ENCODE measurements around the gene SLC22A14. TPM values are rescaled to one million over a fixed set of nuclear protein-coding genes. Genes with fewer than 3 reads are reported as not detected.

SLC22A14 gene
- total RNA-seq, 1 experiment from 2014 or later: 0.14 TPM

GRCh38 chr3:38362825-38363224 is 80.7 kb downstream of the SLC22A14 start:
- POLR2A ChIA-PET: no interaction called here
- Histone ChIP-seq H3K27me3 (replicated peaks; ENCODE audit: control insufficient read depth, insufficient read depth, low read length) (no peaks in the 10 kb centered on the region), H3K4me1 (no peaks in the 10 kb centered on the region), H3K4me3 (ENCODE audit: low read depth, low read length) (no peak overlapping the region), H3K36me3 (ENCODE audit: control insufficient read depth, insufficient read depth, low read length) (peaks cover 5% of the 10 kb centered on the region), H3K9me3 (no peaks in the 10 kb centered on the region)
- BruUV-seq (replicated peaks): no TSS peak
- CTCF ChIA-PET: no interaction called here
- Mint-ChIP-seq H3K4me3 (ENCODE audit: unreplicated experiment) (no peak overlapping the region), H3K27me3 (ENCODE audit: insufficient read depth, unreplicated experiment) (no peaks in the 10 kb centered on the region), H3K27ac (ENCODE audit: unreplicated experiment) (no peak overlapping the region), H3K9me3 (ENCODE audit: unreplicated experiment) (no peaks in the 10 kb centered on the region), H3K4me1 (ENCODE audit: low read depth, unreplicated experiment) (no peaks in the 10 kb centered on the region), H3K36me3 (ENCODE audit: insufficient read depth, unreplicated experiment) (peaks cover 14% of the 10 kb centered on the region)
- intact Hi-C loops (cut with micrococcal nuclease; ENCODE audit: unreplicated experiment): no loop called here
- DNase-seq: no peak
- TF ChIP-seq CTCF (IDR thresholded peaks at IDR 0.05; ENCODE audit: insufficient read depth in 1 of 2, low read depth in 1 of 2, low read length in 1 of 2, severe bottlenecking in 1 of 2, unreplicated experiment in 1 of 2): no peak

GRCh38 chr3:38364721-38365400 is 82.8 kb downstream of the SLC22A14 start:
- H3K27me3 Mint-ChIP-seq (ENCODE audit: insufficient read depth, unreplicated experiment): no peaks in the 10 kb centered on the region
- DNase-seq: no peak
- H3K27me3 ChIP-seq (replicated peaks; ENCODE audit: control insufficient read depth, insufficient read depth, low read length): no peaks in the 10 kb centered on the region
- no peak overlapping the region for H3K27ac Mint-ChIP-seq (ENCODE audit: unreplicated experiment)
- no peak overlapping the region for H3K4me3 ChIP-seq (ENCODE audit: low read depth, low read length)
- intact Hi-C loops (cut with micrococcal nuclease; ENCODE audit: unreplicated experiment): no loop called here
- POLR2A ChIA-PET: no interaction called here
- no peak overlapping the region for H3K4me3 Mint-ChIP-seq (ENCODE audit: unreplicated experiment)
- no peaks in the 10 kb centered on the region for H3K4me1 ChIP-seq
- H3K36me3 ChIP-seq (ENCODE audit: control insufficient read depth, insufficient read depth, low read length): peaks cover 5% of the 10 kb centered on the region
- no peaks in the 10 kb centered on the region for H3K4me1 Mint-ChIP-seq (ENCODE audit: low read depth, unreplicated experiment)
- TF ChIP-seq CTCF (IDR thresholded peaks at IDR 0.05; ENCODE audit: insufficient read depth in 1 of 2, low read depth in 1 of 2, low read length in 1 of 2, severe bottlenecking in 1 of 2, unreplicated experiment in 1 of 2): no peak
- no peaks in the 10 kb centered on the region for H3K9me3 Mint-ChIP-seq (ENCODE audit: unreplicated experiment)
- CTCF ChIA-PET: no interaction called here
- no TSS peak for BruUV-seq (replicated peaks)
- no peaks in the 10 kb centered on the region for H3K9me3 ChIP-seq
- peaks cover 21% of the 10 kb centered on the region for H3K36me3 Mint-ChIP-seq (ENCODE audit: insufficient read depth, unreplicated experiment)

GRCh38 chr3:38365469-38366062 is 83.5 kb downstream of the SLC22A14 start:
- Mint-ChIP-seq H3K4me1 (ENCODE audit: low read depth, unreplicated experiment) (no peaks in the 10 kb centered on the region), H3K27me3 (ENCODE audit: insufficient read depth, unreplicated experiment) (no peaks in the 10 kb centered on the region), H3K27ac (ENCODE audit: unreplicated experiment) (no peak overlapping the region), H3K36me3 (ENCODE audit: insufficient read depth, unreplicated experiment) (peaks cover 17% of the 10 kb centered on the region), H3K4me3 (ENCODE audit: unreplicated experiment) (no peak overlapping the region), H3K9me3 (ENCODE audit: unreplicated experiment) (no peaks in the 10 kb centered on the region)
- Histone ChIP-seq H3K9me3 (no peaks in the 10 kb centered on the region), H3K4me1 (no peaks in the 10 kb centered on the region), H3K36me3 (ENCODE audit: control insufficient read depth, insufficient read depth, low read length) (peaks cover 2% of the 10 kb centered on the region), H3K4me3 (ENCODE audit: low read depth, low read length) (no peak overlapping the region), H3K27me3 (replicated peaks; ENCODE audit: control insufficient read depth, insufficient read depth, low read length) (no peaks in the 10 kb centered on the region)
- no peak for DNase-seq
- POLR2A ChIA-PET: no interaction called here
- BruUV-seq (replicated peaks): no TSS peak
- CTCF ChIA-PET: no interaction called here
- no peak for TF ChIP-seq CTCF (IDR thresholded peaks at IDR 0.05; ENCODE audit: insufficient read depth in 1 of 2, low read depth in 1 of 2, low read length in 1 of 2, severe bottlenecking in 1 of 2, unreplicated experiment in 1 of 2)
- intact Hi-C loops (cut with micrococcal nuclease; ENCODE audit: unreplicated experiment): no loop called here

Data from Caco-2 (cell line).